Hepatocyte (in vitro differentiated cells): ENCODE data around the gene PKIB. TPM values are rescaled to one million over a fixed set of nuclear protein-coding genes. Genes with fewer than 3 reads are reported as not detected.

Source experiments
- DNase-seq: peaks from one replicate; pipeline ENCODE4 v3.0.0-alpha.2; 2016; ENCODE audit warnings: low spot score
- H2AFZ ChIP-seq: fragments of 200-600 bp; sonication (generic); 2 replicates; pipeline ENCODE4 v1.6.0; 2016; ENCODE audit warnings: antibody characterized with exemption, mild to moderate bottlenecking
- H3K27ac ChIP-seq: fragments of 200-600 bp; sonication (generic); 2 replicates; pipeline ENCODE4 v1.5.1; 2016; ENCODE audit warnings: mild to moderate bottlenecking
- H3K27me3 ChIP-seq: fragments of 200-600 bp; sonication (generic); 2 replicates; pipeline ENCODE4 v1.6.1; 2016
- H3K36me3 ChIP-seq: fragments of 200-600 bp; sonication (generic); replicated peaks from 2 replicates; pipeline ENCODE4 v1.5.1; 2016; ENCODE audit warnings: low read depth; ENCODE audit not compliant: insufficient read depth
- H3K4me1 ChIP-seq: fragments of 200-600 bp; sonication (generic); 2 replicates; pipeline ENCODE4 v1.5.1; 2016; ENCODE audit warnings: mild to moderate bottlenecking, moderate library complexity; ENCODE audit not compliant: insufficient read depth
- H3K4me2 ChIP-seq: fragments of 200-600 bp; sonication (generic); 2 replicates; pipeline ENCODE4 v1.6.0; 2016
- H3K4me3 ChIP-seq: fragments of 200-600 bp; sonication (generic); 2 replicates; pipeline ENCODE4 v1.5.1; 2016; ENCODE audit warnings: mild to moderate bottlenecking
- H3K79me2 ChIP-seq: fragments of 200-600 bp; sonication (generic); 2 replicates; pipeline ENCODE4 v1.6.0; 2017; ENCODE audit warnings: mild to moderate bottlenecking
- H3K9me2 ChIP-seq: fragments of 200-600 bp; sonication (generic); replicated peaks from 2 replicates; pipeline ENCODE4 v1.6.0; 2017; ENCODE audit warnings: mild to moderate bottlenecking; ENCODE audit not compliant: insufficient read depth
- H3K9me3 ChIP-seq: fragments of 200-600 bp; sonication (generic); 2 replicates; pipeline ENCODE4 v1.5.1; 2016; ENCODE audit warnings: low read depth, mild to moderate bottlenecking
- H4K20me1 ChIP-seq: fragments of 200-600 bp; sonication (generic); 2 replicates; pipeline ENCODE4 v1.6.0; 2016; ENCODE audit warnings: mild to moderate bottlenecking; ENCODE audit not compliant: insufficient read depth, poor library complexity, severe bottlenecking
- EZH2 ChIP-seq: fragments of 200-600 bp; sonication (generic); IDR thresholded peaks from 2 replicates; pipeline ENCODE4 v1.6.1; 2016; ENCODE audit warnings: antibody characterized with exemption, mild to moderate bottlenecking, borderline replicate concordance
- EZH2phosphoT487 ChIP-seq: fragments of 200-600 bp; sonication (generic); IDR thresholded peaks from one replicate; pipeline ENCODE4 v1.6.1; 2018; ENCODE audit warnings: antibody characterized with exemption, mild to moderate bottlenecking, low read depth, moderate library complexity; ENCODE audit not compliant: unreplicated experiment, severe bottlenecking
- WGBS: methylation state at CpG from one replicate; pipeline ENCODE4 v1.1.6; 2016; ENCODE audit warnings: low lambda C conversion rate; ENCODE audit errors: missing lambda C conversion rate; 5-methylcytosine and 5-hydroxymethylcytosine counted together
- polyA plus RNA-seq: library from polyadenylated mRNA; unstranded; fragments of >200 nt; fragmentation: Nextera tagmentation; extraction: Ambion mirVana; gene quantifications from 2 replicates; pipeline ENCODE4 v1.2.1, GENCODE V29; 2016
- total RNA-seq: library from RNA; depleted of rRNA; stranded (reverse); fragments of >200 nt; gene quantifications from 2 replicates; pipeline ENCODE4 v1.2.3, GENCODE V29; 2014
- TF ChIP-seq, protein P1 (sequence below): fragments of 200-600 bp; sonication (generic); IDR thresholded peaks from 2 replicates; pipeline ENCODE4 v1.5.1; 2016; ENCODE audit warnings: antibody characterized with exemption, mild to moderate bottlenecking; ENCODE audit not compliant: poor library complexity

PKIB gene
- total and polyA plus RNA-seq, 2 experiments from 2014 or later, result 73.8 to 144 TPM

DNA sequence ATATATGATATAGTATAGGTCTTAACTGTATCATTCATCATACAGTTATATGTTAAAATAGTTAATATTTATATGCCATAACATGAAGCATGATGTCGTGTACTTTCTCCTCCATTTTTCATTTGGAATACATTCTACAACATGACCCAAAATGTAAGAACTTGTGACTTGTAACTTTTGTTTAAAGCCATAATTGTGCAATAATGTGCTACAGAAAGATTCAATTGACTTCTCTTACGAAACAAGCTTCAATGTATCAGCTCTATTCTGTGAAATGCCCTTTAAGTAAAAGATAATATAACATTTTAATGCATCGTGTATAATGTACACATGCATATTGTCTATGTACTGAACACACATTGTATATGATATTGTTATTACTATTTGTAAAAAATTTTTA is 92.6 kb downstream of the PKIB start:
- Histone ChIP-seq H3K36me3 (no peaks in the 10 kb centered on the region), H3K9me2 (no peaks in the 10 kb centered on the region), H3K27ac (no peak overlapping the region), H3K27me3 (no peaks in the 10 kb centered on the region), H2AFZ (no peak overlapping the region), H3K4me2 (no peak overlapping the region), H3K9me3 (no peaks in the 10 kb centered on the region), H3K4me3 (no peak overlapping the region), H3K79me2 (no peaks in the 10 kb centered on the region), H4K20me1 (no peaks in the 10 kb centered on the region), H3K4me1 (no peaks in the 10 kb centered on the region)
- 83% methylated on average over 3 of the region's 3 CpGs for WGBS
- DNase-seq, result no peak
- TF ChIP-seq, protein P1, sequence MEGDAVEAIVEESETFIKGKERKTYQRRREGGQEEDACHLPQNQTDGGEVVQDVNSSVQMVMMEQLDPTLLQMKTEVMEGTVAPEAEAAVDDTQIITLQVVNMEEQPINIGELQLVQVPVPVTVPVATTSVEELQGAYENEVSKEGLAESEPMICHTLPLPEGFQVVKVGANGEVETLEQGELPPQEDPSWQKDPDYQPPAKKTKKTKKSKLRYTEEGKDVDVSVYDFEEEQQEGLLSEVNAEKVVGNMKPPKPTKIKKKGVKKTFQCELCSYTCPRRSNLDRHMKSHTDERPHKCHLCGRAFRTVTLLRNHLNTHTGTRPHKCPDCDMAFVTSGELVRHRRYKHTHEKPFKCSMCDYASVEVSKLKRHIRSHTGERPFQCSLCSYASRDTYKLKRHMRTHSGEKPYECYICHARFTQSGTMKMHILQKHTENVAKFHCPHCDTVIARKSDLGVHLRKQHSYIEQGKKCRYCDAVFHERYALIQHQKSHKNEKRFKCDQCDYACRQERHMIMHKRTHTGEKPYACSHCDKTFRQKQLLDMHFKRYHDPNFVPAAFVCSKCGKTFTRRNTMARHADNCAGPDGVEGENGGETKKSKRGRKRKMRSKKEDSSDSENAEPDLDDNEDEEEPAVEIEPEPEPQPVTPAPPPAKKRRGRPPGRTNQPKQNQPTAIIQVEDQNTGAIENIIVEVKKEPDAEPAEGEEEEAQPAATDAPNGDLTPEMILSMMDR, result no peak
- no peak for TF ChIP-seq EZH2
- TF ChIP-seq EZH2phosphoT487, result no peak

DNA sequence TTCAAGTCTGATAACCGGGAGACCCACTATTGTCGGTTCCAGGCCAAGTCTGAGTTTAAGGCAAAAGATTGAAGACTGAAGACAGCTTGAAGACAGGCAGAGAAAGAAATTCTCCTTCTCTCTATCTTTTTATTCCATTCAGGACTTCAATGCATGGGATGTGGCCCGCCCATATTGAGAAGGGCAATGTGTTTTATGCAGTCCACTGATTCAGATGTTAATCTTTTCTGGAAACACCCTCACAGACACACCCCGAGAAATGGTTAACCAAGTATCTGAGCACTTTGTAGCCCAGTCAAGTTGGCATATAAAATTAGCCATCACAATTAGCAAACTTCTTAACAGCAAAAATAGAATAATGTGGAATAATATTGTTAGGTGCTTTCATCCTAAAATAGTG is 93.9 kb downstream of the PKIB start:
- 94% methylated on average over 4 of the region's 4 CpGs for WGBS

GRCh38 chr6:122709922-122710512 is 99.8 kb downstream of the PKIB start:
- 89% methylated on average over 4 of the region's 4 CpGs for WGBS
- Histone ChIP-seq H4K20me1 (no peaks in the 10 kb centered on the region), H3K9me2 (no peaks in the 10 kb centered on the region), H3K4me3 (no peak overlapping the region), H3K27ac (no peak overlapping the region), H3K27me3 (no peaks in the 10 kb centered on the region), H3K79me2 (no peaks in the 10 kb centered on the region), H3K4me2 (no peak overlapping the region), H3K9me3 (no peaks in the 10 kb centered on the region), H3K4me1 (peaks cover 4% of the 10 kb centered on the region), H2AFZ (no peak overlapping the region), H3K36me3 (no peaks in the 10 kb centered on the region)
- TF ChIP-seq EZH2phosphoT487 (no peak), EZH2 (no peak)
- TF ChIP-seq, protein P1, result no peak
- DNase-seq, result no peak

More for the DNA sequence above, 93.9 kb downstream of the PKIB start:
- Histone ChIP-seq H3K4me2 (no peak overlapping the region), H3K4me1 (no peaks in the 10 kb centered on the region), H3K27ac (no peak overlapping the region), H3K79me2 (no peaks in the 10 kb centered on the region), H4K20me1 (no peaks in the 10 kb centered on the region), H3K36me3 (no peaks in the 10 kb centered on the region), H3K27me3 (no peaks in the 10 kb centered on the region), H3K4me3 (no peak overlapping the region), H2AFZ (no peak overlapping the region), H3K9me2 (no peaks in the 10 kb centered on the region), H3K9me3 (no peaks in the 10 kb centered on the region)
- TF ChIP-seq, protein P1, result no peak
- TF ChIP-seq EZH2phosphoT487 (no peak), EZH2 (no peak)
- DNase-seq, result no peak
